RWPE2 (cell line): ENCODE results near the gene PIH1D2.
A peak's percentile ranks its signal among the peaks of the same experiment; 100 is the strongest.

ENCODE experiments used
- ATAC-seq: fragments of 200-7000 bp; cut with Tn5 transposase; 3 replicates; pipeline ENCODE4 v1.9.1; 2021; ENCODE audit warnings: low read depth
- DNase-seq: peaks from one replicate; pipeline ENCODE4 v3.0.0-alpha.2; 2020; ENCODE audit warnings: low spot score
- H3K27ac ChIP-seq: fragments of 450-650 bp; 2 replicates; pipeline ENCODE4 v1.5.1; 2017; ENCODE audit warnings: mild to moderate bottlenecking; ENCODE audit not compliant: poor library complexity, severe bottlenecking
- H3K27me3 ChIP-seq: fragments of 250-450 bp; sonication (Bioruptor Pico); 2 replicates; pipeline ENCODE4 v1.5.1; 2021; ENCODE audit warnings: mild to moderate bottlenecking, moderate library complexity; ENCODE audit not compliant: insufficient read depth, poor library complexity, severe bottlenecking
- H3K36me3 ChIP-seq: fragments of 250-450 bp; sonication (Bioruptor Pico); 2 replicates; pipeline ENCODE4 v1.5.1; 2020; ENCODE audit warnings: low read depth, mild to moderate bottlenecking, moderate library complexity
- H3K4me1 ChIP-seq: fragments of 250-450 bp; sonication (Bioruptor Pico); 2 replicates; pipeline ENCODE4 v1.5.1; 2021; ENCODE audit warnings: mild to moderate bottlenecking, moderate library complexity; ENCODE audit not compliant: insufficient read depth, poor library complexity, severe bottlenecking
- H3K4me3 ChIP-seq: fragments of 250-450 bp; sonication (Bioruptor Pico); 2 replicates; pipeline ENCODE4 v1.5.1; 2021; ENCODE audit warnings: mild to moderate bottlenecking, moderate library complexity; ENCODE audit not compliant: severe bottlenecking
- H3K9me3 ChIP-seq: fragments of 250-450 bp; sonication (Bioruptor Pico); 2 replicates; pipeline ENCODE4 v1.5.1; 2021; ENCODE audit warnings: mild to moderate bottlenecking, moderate library complexity; ENCODE audit not compliant: severe bottlenecking
- TF ChIP-seq, protein P1 (sequence below): fragments of 450-650 bp; IDR thresholded peaks from one replicate; pipeline ENCODE4 v1.5.1; 2017; ENCODE audit warnings: mild to moderate bottlenecking, moderate library complexity; ENCODE audit not compliant: poor library complexity, severe bottlenecking

Gene PIH1D2

DNA sequence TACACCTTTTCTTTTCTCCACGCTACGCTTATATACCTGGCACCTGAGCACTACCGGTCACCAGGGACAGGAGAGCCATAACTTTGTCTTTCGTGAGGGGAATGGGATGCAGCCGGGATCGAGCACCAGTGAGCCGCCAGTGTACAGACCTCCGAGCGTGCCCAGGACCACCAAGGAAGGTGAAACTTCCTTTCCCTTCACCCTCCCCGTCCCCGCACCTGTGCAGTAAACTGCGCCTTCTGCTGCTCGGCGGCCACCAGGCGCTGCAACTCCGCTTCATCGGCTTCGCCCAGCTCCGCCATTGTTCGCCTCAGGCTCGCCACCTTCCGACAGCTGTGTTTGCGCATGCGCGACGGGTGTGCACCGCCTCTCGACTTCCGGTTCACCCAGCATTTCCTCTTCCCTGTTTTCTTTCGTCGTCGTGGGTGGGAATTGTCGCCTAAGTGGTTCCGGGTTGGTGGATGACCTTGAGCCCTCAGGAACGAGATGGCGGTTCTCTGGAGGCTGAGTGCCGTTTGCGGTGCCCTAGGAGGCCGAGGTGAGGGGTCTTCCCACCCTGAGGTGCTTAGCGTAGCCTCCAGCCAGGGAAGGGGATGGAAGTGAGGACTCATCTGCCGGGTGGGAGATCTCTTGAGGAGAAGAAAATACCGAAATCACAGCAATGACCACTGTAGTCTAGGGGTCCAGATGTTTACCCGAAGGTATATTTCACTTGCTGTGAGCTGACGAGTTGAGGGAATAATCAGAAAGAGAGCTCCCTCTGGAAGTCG lies 12.8 kb upstream of the PIH1D2 start, which contains the start of the genes SDHD and TIMM8B:
SDHD (plus strand) TSS at position 452 of the 770 bp plus-strand sequence; CDS start at position 487, 35 bp downstream.
TIMM8B (minus strand) TSS at position 335 of the 770 bp plus-strand sequence; CDS start at position 302, 33 bp downstream.
- Histone ChIP-seq H3K9me3 (no peaks in the 10 kb centered on the region), H3K4me1 (peaks cover 4% of the 10 kb centered on the region), H3K27me3 (no peaks in the 10 kb centered on the region), H3K4me3 (peak within 1 kb of the TSS; percentile 55), H3K36me3 (peaks cover 83% of the 10 kb centered on the region), H3K27ac (peak within 1 kb of the TSS; percentile 17)
- TF ChIP-seq, protein P1, sequence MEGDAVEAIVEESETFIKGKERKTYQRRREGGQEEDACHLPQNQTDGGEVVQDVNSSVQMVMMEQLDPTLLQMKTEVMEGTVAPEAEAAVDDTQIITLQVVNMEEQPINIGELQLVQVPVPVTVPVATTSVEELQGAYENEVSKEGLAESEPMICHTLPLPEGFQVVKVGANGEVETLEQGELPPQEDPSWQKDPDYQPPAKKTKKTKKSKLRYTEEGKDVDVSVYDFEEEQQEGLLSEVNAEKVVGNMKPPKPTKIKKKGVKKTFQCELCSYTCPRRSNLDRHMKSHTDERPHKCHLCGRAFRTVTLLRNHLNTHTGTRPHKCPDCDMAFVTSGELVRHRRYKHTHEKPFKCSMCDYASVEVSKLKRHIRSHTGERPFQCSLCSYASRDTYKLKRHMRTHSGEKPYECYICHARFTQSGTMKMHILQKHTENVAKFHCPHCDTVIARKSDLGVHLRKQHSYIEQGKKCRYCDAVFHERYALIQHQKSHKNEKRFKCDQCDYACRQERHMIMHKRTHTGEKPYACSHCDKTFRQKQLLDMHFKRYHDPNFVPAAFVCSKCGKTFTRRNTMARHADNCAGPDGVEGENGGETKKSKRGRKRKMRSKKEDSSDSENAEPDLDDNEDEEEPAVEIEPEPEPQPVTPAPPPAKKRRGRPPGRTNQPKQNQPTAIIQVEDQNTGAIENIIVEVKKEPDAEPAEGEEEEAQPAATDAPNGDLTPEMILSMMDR = no peak
- ATAC-seq = peak; percentile 94
- peak; percentile 92 for DNase-seq

DNA sequence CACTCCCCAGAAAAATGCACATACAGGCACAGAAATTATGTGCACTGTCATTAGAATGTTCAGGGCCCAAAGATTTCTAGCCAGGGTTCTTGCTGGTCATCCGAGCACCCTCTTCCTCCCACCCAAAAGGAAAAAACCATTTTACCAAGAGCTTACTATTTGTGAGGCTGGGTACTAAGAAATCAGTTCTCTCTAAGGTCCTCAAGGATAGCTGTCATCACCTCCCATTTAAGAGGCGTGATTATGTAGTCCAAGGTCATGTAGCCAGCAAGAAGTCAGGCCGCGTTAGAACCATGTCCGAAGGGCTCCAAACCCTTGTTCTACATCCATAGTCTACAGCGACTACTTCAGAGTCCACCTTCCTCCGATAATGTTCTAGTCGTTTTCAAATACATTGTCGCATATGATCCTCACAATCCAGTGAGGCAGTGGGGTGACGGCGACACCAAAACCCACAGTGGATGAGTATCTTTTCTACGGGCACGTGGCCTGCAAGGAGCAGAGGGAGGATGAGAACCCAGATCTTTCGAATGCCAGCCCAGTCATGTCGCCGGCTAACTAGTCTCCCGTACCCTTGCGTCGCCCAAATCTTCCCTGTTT lies 12.1 kb upstream of the PIH1D2 start:
- TF ChIP-seq, protein P1 = no peak
- ATAC-seq (peak; percentile 24), DNase-seq (no peak)
- Histone ChIP-seq H3K36me3 (peaks cover 80% of the 10 kb centered on the region), H3K27ac (peak overlapping the region; percentile 17), H3K4me1 (peaks cover 4% of the 10 kb centered on the region), H3K9me3 (no peaks in the 10 kb centered on the region), H3K27me3 (no peaks in the 10 kb centered on the region), H3K4me3 (peak overlapping the region; percentile 55)

DNA sequence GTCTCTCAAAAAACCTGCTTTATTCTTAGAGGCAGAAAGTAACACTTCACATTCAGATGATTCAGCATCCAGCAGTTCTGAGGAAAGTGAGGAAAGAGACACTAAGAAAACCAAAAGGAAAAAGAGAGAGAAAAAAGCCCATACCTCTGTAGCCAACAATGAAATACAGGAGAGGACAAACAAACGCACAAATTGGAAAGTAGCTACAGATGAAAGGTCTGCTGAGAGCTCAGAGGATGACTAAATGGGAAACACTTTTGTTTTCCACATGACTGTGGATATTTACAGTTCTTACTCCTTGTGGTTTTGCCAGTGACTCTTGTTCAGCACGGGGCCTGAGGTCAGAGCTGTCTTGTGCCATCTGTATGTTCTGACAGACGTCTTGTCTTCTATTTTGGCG lies 8.9 kb upstream of the PIH1D2 start:
- Histone ChIP-seq H3K36me3 (peaks cover 79% of the 10 kb centered on the region), H3K27ac (no peak overlapping the region), H3K9me3 (no peaks in the 10 kb centered on the region), H3K4me1 (peaks cover 3% of the 10 kb centered on the region), H3K4me3 (no peak overlapping the region), H3K27me3 (no peaks in the 10 kb centered on the region)
- ATAC-seq (no peak), DNase-seq (no peak)
- TF ChIP-seq, protein P1 = no peak

DNA sequence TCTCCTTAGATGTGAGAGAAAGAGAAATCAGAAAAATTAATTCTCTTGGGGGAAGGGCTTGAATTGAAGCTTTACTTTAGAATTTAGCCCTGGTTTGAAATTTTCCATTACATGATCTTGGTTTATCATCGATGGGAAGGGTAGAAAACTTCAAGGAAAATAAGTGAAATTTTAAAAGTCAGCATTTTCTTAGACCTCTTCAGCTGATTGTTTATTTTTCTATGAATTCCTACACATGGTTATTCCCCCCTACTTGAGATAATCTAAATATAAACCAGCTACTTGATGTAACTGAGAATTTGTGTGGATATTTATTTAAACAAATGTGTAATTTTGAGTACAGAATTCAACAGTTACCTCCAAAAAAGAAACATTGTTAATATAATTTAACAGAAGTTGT lies 10.9 kb downstream of the PIH1D2 start:
- TF ChIP-seq, protein P1 = no peak
- DNase-seq = no peak
- ATAC-seq = no peak
- Histone ChIP-seq H3K9me3 (no peaks in the 10 kb centered on the region), H3K4me1 (no peaks in the 10 kb centered on the region), H3K27me3 (no peaks in the 10 kb centered on the region), H3K4me3 (no peak overlapping the region), H3K36me3 (peaks cover 53% of the 10 kb centered on the region), H3K27ac (no peak overlapping the region)
